Activated T-cell treated with anti-CD3 and anti-CD28 coated beads for 4 hours (primary cell): ENCODE data around the gene HORMAD2.
"Not testable (repeated sequence)": the region's sequence is repeated elsewhere in the genome, so short reads cannot be mapped to it uniquely, and the experiment has no call there.

ENCODE experiments used
- DNase-seq: peaks from one replicate; pipeline ENCODE4 v3.0.0-alpha.2; 2020

The HORMAD2 gene

DNA sequence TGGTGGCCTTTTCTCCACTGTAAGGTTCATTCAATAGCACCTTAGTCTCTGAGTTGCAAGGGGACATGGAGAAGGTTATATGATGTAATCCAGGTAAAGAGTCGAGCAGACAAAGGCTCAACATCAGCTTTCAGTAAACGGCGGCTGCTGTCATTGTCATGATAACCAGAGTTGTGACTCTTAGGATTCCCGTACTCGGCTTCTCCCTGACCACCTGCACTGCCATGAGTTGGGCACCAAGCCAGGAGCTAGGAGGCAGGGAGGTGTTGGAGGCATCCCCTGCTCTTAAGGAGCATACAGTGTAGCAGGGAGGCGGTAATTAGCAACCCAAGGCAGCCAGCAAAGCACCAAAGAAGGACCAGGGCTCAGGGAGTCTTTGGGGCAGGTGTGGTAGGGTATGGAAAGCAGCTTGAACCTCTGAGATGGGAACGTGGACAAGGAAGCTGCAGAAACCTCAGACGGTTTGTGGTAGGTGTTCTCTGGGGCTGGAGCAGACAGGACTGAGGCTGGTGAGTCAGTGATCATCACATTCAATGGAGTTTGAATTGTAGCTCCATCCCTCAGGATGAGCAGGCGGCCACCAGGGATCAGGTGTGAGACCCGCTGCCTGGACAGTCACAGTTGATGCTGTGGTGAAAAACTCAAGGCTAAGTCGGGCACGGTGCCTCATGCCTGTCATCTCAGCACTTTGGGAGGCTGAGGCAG is 134.6 kb downstream of the HORMAD2 start:
- DNase-seq: no peak

DNA sequence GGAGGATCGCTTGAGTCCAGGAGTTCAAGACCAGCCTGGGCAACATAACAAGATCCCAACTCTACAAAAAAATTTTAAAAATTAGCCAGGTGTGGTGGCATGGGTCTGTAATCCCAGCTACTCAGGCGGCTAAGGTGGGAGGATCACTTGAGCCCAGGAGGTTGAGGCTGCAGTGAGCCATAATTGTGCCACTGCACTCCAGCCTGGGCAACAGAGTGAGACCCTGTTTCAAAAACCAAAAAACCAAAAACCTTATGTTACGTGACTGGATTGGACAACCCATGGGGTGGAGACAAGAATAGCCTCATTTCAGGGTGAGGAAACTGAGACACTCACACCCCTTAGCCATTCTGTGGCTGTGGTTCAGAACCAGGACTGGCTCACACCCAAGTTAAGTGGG is 136.0 kb downstream of the HORMAD2 start:
- not testable (repeated sequence) for DNase-seq

DNA sequence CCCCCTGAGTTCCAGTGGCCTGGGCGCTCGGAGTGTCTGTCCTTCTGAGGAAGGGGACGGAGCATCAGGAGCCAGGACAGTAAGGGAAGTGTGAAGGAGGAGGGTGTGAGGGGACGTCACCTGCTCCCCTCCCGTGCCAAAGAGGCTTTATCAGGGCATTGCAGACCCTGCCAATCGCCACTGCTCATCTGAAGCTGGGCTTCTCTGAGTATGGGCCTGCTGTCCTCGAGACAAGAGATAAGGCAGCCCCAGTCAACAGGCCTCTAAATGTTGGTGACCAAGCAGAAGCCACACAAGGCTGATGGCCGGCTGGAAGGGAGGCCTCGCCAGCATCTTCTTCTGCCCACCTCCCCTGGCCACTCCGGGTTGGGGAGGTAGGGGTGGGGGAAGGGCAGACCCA is 136.4 kb downstream of the HORMAD2 start:
- DNase-seq: no peak

DNA sequence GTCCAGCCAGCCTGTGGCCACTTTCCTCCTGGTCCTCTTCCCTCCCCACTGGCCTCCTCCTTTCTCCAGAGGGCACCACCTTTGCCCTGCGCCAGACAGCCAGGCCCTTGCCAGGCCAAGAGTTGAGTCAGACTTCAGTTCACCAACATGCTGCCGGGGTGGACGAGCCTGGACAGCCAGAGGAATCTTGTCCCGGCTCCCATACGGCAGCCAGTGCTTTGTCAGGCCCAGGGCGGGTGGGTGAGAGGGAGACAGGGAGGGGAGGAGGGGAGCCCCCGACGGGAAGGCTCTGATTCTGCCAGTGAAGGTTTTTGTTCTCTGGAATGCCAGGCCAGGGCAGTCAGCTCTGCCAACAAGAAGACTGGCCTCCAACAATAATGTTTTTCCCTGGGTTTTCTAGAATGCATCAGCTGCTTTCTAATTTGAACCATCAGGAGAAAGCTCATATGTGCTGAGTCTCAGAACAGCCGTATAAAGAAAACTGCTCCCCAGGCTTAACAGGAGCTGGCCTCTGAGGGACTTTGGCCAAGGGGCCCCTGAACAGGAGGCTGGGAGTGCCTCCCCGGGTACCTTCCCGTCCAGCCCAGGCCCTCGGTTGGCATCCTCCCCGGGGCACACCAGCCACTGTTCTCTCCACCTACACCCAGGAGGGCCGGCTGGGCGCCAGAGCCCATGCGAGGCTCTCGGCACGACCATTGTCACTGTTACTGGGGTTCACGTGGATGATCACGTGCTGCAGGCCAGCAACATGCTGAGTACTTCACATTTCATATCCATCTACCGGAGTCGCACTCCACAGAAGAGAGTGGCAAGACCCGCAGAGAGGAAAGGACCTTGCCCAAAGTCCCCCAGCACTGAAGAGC is 137.7 kb downstream of the HORMAD2 start:
- no peak for DNase-seq

DNA sequence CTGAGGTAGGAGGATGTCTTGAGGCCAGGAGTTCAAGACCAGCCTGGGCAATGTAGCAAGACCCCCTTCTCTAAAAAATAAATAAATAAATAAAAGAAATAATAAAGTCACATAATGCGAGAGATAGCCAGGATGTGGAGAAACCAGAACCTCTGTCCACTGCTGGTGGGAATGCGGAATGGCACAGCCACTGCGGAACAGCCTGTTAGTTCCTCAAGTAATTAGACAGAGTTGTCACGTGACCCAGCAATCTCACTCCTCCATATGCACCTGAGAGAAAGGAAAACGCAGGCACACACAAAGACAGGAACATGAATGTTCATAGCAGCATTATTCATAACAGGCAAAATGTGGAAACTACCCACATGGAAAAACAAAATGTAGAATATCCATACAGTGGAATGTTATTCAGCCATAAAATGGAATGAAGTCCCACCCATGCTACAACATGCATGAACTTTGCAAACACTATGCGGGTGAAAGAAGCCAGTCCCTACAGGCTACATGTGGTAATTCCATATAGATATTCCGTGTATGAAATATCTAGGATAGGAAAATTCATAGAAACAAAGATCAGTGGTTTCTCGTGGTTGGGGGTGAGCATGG is 138.9 kb downstream of the HORMAD2 start:
- no peak for DNase-seq

DNA sequence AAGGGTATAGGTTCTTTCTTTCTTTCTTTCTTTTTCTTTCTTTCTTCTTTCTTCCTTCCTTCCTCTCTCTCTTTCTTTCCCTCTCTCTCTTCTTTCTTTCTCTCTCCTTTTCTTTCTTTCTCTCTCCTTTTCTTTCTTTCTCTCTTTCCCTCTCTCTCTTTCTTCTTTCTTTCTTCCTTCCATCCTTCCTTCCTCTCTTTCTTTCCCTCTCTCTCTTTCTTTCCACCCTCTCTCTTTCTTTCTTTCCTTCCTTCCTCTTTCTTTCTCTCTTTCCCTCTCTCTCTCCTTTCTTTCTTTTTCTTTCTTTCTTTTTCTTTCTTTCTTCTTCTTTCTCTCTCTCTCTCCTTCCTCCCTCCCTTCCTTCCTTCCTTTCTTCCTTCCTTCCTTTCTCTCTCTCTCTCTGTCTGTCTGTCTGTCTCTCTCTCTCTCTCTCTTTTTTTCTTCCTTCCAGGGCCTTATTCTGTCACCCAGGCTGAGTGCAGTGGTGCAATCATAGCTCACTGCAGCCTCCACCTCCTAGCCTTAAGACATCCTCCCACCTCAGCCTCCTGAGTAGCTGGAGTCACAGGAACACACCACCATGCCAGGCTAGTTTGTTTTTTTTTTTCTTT is 139.5 kb downstream of the HORMAD2 start:
- DNase-seq: no peak

DNA sequence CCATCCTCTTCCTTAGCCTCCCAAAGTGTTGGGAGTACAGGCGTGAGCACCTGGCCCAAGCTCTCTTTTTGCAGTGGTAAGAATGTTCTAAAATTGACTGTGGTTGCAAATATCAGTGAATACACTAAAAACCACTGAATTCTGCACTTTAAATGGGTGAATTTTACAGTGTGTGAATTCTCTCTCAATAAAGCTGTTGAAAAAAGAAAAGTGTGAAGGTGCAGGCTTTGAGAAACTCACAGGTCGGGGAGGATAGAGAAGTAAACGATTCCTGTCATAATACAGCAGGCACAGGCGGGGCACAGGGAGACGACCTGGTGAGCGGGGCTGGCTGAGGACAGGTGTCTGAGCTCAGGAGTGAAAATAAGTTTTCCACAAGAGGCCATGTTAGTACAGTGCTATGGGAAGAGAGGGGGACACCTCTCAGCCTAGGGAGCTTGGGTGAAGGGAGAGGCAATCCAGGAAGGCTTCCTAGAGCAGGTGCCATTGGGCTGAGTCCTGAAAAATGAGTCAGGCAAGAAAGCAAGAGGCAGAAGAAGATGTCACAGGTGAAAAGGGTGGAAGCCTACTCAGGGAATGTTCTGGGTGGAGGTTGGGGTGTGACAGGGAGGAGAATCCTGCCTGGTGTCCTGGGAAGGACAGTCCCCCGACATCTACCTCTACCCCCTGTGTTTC is 140.2 kb downstream of the HORMAD2 start:
- DNase-seq: no peak

DNA sequence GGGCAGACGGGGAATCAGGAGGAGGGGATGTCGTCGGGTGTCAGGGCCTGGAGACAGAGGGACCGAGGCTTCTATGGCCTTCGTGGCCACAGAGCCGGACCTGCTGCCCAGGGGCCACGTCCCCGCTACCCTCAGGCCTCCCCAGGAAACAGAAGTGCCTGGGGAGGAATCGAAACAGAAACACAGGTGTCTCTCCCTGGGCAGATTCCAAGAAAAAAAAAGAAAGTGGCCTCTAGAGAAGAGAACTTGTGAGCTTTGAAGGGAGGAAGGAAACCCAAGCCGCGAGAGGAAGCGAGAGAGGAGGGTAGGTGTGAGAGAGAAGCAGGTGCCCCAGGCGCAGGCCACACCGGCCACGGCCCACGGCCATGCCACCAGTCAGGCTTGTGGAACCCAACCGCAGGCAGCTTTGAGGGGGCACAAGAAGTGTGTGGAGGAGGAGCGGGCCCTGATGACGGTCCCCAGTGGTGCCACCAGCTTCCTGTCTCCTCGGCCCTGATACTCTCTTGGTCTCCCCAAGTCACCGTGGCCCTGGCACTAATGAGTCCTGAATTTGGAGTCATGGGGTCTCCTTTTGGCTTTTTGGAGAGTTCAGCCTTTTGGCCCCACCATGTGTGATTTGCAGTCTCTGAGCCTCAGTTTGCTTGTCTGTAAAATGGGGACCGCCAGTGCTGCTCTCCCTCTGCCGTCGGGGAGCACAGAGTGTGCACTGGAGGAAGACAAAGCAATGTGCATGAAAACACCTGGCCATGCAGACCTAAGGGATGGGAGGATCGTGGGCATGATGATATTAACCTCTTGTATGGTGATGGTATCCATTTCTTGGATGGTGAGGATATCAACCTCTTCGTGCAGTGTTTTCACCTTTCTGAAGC is 141.1 kb downstream of the HORMAD2 start:
- DNase-seq: peak; percentile 53

DNA sequence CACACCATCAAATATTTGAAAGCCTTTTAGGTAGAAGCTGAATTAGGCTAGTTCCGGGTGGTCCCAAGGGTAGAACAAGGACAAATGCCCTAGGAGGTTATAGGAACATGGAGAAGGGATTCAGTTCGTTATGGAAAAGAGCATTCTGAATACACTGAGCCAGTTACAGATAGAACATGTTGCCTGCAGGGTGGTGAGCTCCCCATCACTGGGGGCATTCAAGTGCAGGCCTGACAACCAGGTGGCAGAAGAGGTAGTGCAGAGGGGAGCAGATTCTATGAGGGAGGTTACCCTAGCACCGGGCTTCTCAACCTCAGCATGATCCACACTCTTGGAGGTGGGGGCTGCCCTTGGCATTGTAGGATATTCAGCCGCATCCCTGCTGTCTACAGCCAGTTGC is 142.1 kb downstream of the HORMAD2 start:
- DNase-seq: no peak

DNA sequence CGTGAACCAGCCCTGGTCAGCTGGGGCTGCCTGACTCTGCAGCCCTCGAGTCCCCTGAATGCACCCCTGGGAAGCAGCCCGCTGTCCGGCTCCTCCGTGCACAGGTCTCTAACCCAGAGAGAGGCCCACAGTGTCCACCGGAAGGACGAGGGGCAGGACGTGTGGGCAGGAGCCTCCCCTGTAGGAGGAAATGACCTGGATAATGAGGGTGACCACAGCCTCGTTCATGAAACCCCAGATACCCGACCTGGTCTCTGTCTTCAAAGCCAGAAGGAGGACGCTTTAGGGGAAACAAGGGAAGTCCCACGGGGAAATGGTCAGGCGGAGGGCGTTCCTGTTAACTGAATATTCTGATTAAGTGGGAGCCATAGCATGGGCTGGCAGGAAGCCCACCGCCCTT is 143.0 kb downstream of the HORMAD2 start:
- no peak for DNase-seq

DNA sequence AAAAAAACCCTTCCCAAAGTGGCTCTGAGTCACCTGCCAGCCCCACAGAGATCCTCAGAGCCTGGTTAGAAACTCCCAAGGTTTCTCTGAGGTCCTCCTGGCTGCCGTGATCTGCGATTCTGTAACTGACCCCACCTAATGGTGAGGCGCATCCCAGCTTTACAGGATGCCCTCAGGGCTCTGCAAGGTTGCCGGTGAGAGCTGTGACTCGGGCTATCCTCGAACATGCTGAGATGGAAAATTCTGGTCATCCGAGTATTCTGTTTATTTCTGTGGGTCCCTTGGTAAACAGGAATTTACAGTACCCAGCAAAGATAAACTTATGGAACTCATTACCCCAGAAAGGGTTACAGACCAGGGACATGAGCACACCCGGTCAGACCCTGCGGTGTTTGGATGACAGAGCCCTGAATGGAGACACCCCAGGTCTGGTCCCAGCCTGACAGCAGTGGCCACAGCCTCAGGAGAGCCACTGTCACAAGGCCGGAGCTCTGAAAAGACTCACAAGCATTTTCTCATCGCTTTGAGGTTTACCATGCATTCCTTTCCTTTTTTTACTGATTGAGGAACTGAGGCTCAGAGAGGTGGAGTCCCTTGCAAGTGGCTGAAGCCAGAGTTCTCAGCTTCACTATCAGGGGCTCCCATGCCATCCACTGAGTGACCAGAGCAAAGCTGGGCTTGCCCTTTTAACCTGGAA is 144.0 kb downstream of the HORMAD2 start:
- DNase-seq: no peak

DNA sequence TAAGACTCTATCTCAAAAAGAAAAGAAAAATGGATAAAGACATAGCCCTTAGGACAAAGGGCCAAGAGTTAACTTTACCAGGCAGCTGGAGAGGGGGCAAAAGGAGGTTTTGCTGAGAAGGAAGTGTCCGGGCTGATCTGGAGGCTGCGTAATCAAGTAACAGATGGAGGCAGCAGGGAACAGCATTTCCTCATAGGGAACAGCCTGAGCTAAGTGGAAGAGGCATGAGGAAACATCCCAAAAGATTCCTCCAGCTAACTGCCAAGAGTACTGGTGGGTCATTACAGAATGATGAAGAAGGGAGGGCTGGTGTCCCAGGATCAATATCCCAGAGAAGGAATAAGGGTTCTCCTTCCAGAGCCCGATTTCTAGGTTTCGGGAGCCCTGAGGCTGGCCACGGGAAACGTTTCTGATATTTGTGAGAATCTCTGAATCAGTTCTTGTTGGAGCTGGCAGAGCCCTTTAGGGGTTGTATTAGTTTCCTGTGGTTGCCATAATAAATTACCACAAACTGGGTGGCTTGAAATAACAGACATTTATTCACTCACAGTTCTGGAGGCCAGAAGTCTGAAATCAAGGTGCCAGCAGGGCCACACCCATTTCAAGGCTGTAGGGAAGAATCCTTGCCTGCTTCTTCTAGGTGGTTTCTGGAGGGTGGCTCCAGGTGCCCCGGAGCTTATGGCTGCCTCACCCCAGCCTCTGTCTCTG is 145.1 kb downstream of the HORMAD2 start:
- DNase-seq: no peak

DNA sequence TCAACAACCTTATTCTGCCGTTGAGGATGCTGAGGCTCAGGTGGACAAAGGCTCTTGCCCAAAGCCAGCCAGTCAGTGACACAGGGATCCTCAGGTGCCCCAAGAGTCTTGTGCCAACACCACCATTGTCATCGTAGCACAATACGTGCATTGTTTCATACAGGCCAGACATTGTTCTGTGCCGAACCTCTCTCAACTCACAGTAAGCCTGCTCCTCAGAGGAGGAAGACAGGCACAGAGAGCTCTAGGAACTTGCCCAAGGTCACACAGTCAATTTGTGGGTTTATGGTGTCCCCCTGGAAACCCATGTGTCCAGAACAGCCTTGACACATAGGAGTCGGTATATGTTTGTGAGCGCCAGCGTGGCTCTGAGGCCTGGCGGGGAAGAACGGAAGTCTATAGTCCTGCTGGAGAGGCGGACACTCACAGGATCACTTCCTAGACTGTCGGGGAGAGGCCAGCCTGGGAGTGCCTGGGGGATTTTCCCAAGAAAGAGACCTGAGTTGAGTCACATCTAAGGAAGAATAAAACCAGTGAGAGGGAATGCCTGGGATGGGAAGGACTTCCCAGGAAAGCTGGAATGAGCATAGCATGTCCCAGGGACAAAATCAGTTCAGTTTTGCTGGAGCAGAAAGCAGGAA is 146.0 kb downstream of the HORMAD2 start:
- DNase-seq: no peak
